B cell (primary cell): ENCODE data around the gene TPRN. TPM values are rescaled to one million over a fixed set of nuclear protein-coding genes. Genes with fewer than 3 reads are reported as not detected.

Experiments used
- ATAC-seq: fragments of 200-7000 bp; cut with Tn5 transposase; one replicate; pipeline ENCODE4 v1.10.0; 2021; ENCODE audit warnings: low read depth, mild to moderate bottlenecking, moderate number of reproducible peaks, moderate library complexity
- CTCF ChIA-PET: fragments of 350-600 bp; sonication (Branson Sonifier 250); formaldehyde crosslinking; loops from one replicate; lab custom pipeline; 2021; ENCODE audit warnings: antibody characterized with exemption, inconsistent platforms; lab: Charles Lee
- POLR2A ChIA-PET: fragments of 350-600 bp; sonication (Branson Sonifier 250); formaldehyde crosslinking; loops from one replicate; lab custom pipeline; 2021; ENCODE audit warnings: antibody characterized with exemption; lab: Charles Lee
- DNase-seq: peaks from one replicate; pipeline ENCODE4 v3.0.0; 2013
- H2AFZ ChIP-seq: 2 replicates; pipeline ENCODE4 v1.6.1; 2012; ENCODE audit warnings: mild to moderate bottlenecking, low read depth, low read length; ENCODE audit not compliant: insufficient read depth, poor library complexity, severe bottlenecking
- H3K27ac ChIP-seq, 2 donors: 1 replicate in 1 of 2; 2 replicates in 1 of 2; pipeline ENCODE4 v1.5.1; 2012 to 2013; ENCODE audit warnings: low read length in 2 of 2, mild to moderate bottlenecking in 2 of 2, moderate library complexity in 1 of 2
- H3K27me3 ChIP-seq, 4 experiments: fragments of 200-600 bp in 1 of 4; sonication (generic) in 1 of 4; replicated peaks in 1 of 4; 1 replicate in 2 of 4; 2 replicates in 2 of 4; pipeline versions ENCODE4 v1.6.1 to v1.7.0; 2013 to 2016; ENCODE audit warnings: low read length in 3 of 4, mild to moderate bottlenecking in 2 of 4, mixed read lengths in 1 of 4, moderate library complexity in 1 of 4; ENCODE audit not compliant: insufficient read depth in 4 of 4, control insufficient read depth in 3 of 4; ENCODE audit errors: control extremely low read depth in 1 of 4
- H3K36me3 ChIP-seq, 2 experiments: replicated peaks in 1 of 2; 1 replicate in 1 of 2; 2 replicates in 1 of 2; pipeline versions ENCODE4 v1.6.1 to v1.7.1; 2013; ENCODE audit warnings: low read length in 1 of 2; ENCODE audit not compliant: insufficient read depth in 2 of 2, control insufficient read depth in 1 of 2; ENCODE audit errors: control extremely low read depth in 1 of 2, extremely low read depth in 1 of 2
- H3K4me1 ChIP-seq, 2 donors: fragments of 200-600 bp in 1 of 2; sonication (generic) in 1 of 2; 1 replicate in 1 of 2; 2 replicates in 1 of 2; pipeline versions ENCODE4 v1.5.1 to v1.6.1; 2013 to 2017; ENCODE audit warnings: low read length in 2 of 2; ENCODE audit not compliant: control insufficient read depth in 2 of 2, insufficient read depth in 2 of 2
- H3K4me2 ChIP-seq: replicated peaks from 2 replicates; pipeline ENCODE3; 2012; ENCODE audit warnings: mild to moderate bottlenecking, low read depth, low read length; ENCODE audit not compliant: poor library complexity, severe bottlenecking
- H3K4me3 ChIP-seq, 5 experiments: fragments of 200-600 bp in 1 of 5; sonication (generic) in 1 of 5; 1 replicate in 3 of 5; 2 replicates in 2 of 5; pipeline versions ENCODE4 v1.5.1 to v1.7.0; 2011 to 2016; ENCODE audit warnings: low read length in 4 of 5, mild to moderate bottlenecking in 4 of 5, low read depth in 2 of 5, control low read depth in 1 of 5, moderate library complexity in 1 of 5; ENCODE audit not compliant: insufficient read depth in 1 of 5; ENCODE audit errors: control extremely low read depth in 1 of 5, extremely low read depth in 1 of 5
- H3K79me2 ChIP-seq: fragments of 200-600 bp; sonication (generic); one replicate; pipeline ENCODE4 v1.6.0; 2016; ENCODE audit warnings: low read length; ENCODE audit not compliant: control insufficient read depth, insufficient read depth
- H3K9ac ChIP-seq: fragments of 200-600 bp; sonication (generic); 2 replicates; pipeline ENCODE4 v1.6.1; 2017; ENCODE audit warnings: mild to moderate bottlenecking, low read length, moderate library complexity
- H3K9me3 ChIP-seq, 3 donors: one replicate each; pipeline versions ENCODE4 v1.6.1 to v1.7.1; 2013; ENCODE audit warnings: low read length in 2 of 3; ENCODE audit not compliant: control insufficient read depth in 2 of 3, insufficient read depth in 1 of 3; ENCODE audit errors: control extremely low read depth in 1 of 3
- H4K20me1 ChIP-seq: 2 replicates; pipeline ENCODE4 v1.6.0; 2012; ENCODE audit warnings: mild to moderate bottlenecking, low read length; ENCODE audit not compliant: insufficient read depth, control insufficient read depth, poor library complexity, severe bottlenecking
- H3K27ac Mint-ChIP-seq: one replicate; pipeline ENCODE4 v1.8.0; 2021; ENCODE audit warnings: mixed read lengths
- H3K27me3 Mint-ChIP-seq: one replicate; pipeline ENCODE4 v1.8.0; 2021; ENCODE audit warnings: mixed read lengths
- H3K4me1 Mint-ChIP-seq: one replicate; pipeline ENCODE4 v1.8.0; 2021; ENCODE audit warnings: mixed read lengths
- H3K4me3 Mint-ChIP-seq: one replicate; pipeline ENCODE4 v1.8.0; 2021; ENCODE audit warnings: mixed read lengths
- H3K9me3 Mint-ChIP-seq: one replicate; pipeline ENCODE4 v1.8.0; 2022; ENCODE audit warnings: mixed read lengths; ENCODE audit not compliant: insufficient read depth
- CTCF ChIP-seq: fragments of 200-600 bp; IDR thresholded peaks from one replicate; pipeline ENCODE4 v1.8.0; 2022; ENCODE audit warnings: antibody characterized with exemption, mild to moderate bottlenecking
- EZH2 ChIP-seq: IDR thresholded peaks from 2 replicates; pipeline ENCODE4 v1.6.1; 2012; ENCODE audit warnings: borderline replicate concordance, low read depth, mild to moderate bottlenecking, moderate library complexity, low read length; ENCODE audit not compliant: insufficient read depth, poor library complexity, severe bottlenecking
- WGBS: methylation state at CpG from one replicate; pipeline ENCODE4 v1.1.5; 2013; ENCODE audit warnings: missing lambda C conversion rate; ENCODE audit not compliant: insufficient coverage; 5-methylcytosine and 5-hydroxymethylcytosine counted together
- intact Hi-C: fragments of 100-400 bp; cut with micrococcal nuclease; formaldehyde crosslinking; loops from one replicate; pipeline ENCODE4 v1.10.0; 2022
- polyA plus RNA-seq: library from polyadenylated mRNA; depleted of rRNA; stranded (reverse); fragments of >200 nt; gene quantifications from 2 replicates; pipeline ENCODE4 v1.2.3, GENCODE V29; 2012
- total RNA-seq, 2 donors: library from RNA; stranded (reverse); fragments of 120-200 nt in 1 of 2; gene quantifications; 1 replicate in 1 of 2; 2 replicates in 1 of 2; pipeline versions ENCODE4 v1.2.3 to v1.2.4, GENCODE V29; 2013 to 2022

TPRN gene
- total and polyA plus RNA-seq, 2 donors (not counting 1 experiment from before 2014, with no cell fraction given), result 5.7 to 16.3 TPM

DNA sequence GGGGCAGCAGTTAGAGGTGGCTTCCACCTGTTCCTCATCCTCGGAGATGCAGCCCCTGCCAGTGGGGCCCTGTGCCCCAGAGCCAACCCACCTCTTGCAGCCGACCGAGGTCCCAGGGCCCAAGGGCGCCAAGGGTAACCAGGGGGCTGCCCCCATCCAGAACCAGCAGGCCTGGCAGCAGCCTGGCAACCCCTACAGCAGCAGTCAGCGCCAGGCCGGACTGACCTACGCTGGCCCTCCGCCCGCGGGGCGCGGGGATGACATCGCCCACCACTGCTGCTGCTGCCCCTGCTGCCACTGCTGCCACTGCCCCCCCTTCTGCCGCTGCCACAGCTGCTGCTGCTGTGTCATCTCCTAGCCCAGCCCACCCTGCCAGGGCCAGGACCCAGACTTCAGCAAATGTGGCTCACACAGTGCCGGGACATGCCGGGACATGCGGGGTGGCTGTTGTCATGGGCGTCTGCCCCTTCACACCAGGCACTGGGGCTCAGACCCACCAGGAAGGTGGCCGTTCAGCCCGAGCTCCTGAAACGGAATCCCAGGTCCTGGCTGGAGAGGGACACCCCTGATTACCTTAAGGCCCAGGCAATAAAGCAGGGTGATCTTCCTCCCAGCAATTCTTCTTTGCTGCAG, 25.3 kb upstream of the TPRN start:
- no peaks in the 10 kb centered on the region for H3K9me3 ChIP-seq
- intact Hi-C loops, result no loop called here
- Mint-ChIP-seq H3K4me1 (peaks cover 15% of the 10 kb centered on the region), H3K4me3 (no peak overlapping the region), H3K9me3 (no peaks in the 10 kb centered on the region), H3K27ac (no peak overlapping the region), H3K27me3 (peaks cover 4% of the 10 kb centered on the region)
- H3K79me2 ChIP-seq, result no peaks in the 10 kb centered on the region
- ATAC-seq, result no peak
- no peak overlapping the region for H3K4me2 ChIP-seq
- H3K4me3 ChIP-seq, result no peak overlapping the region
- H3K4me1 ChIP-seq, result peaks cover 13 to 32% of the 10 kb centered on the region in 2 donors
- no peak overlapping the region for H3K9ac ChIP-seq
- H3K27me3 ChIP-seq, result peaks cover 0 to 35% (median 2%) of the 10 kb centered on the region in 4 experiments
- no peak for DNase-seq
- CTCF ChIA-PET, result interaction anchor here (0.6 to 7.0 kb wide), 10 partner anchors 13 to 197 kb away, joined by 3 to 76 read pairs (median 8); partner anchors contain the start of genes ANAPC2, NELFB, NPDC1 and SSNA1
- no peak overlapping the region for H3K27ac ChIP-seq
- H2AFZ ChIP-seq, result no peak overlapping the region
- POLR2A ChIA-PET, result no interaction called here
- no peaks in the 10 kb centered on the region for H3K36me3 ChIP-seq
- 81% methylated on average over 18 of the region's 21 CpGs for WGBS
- TF ChIP-seq CTCF (no peak), EZH2 (no peak)
- H4K20me1 ChIP-seq, result no peaks in the 10 kb centered on the region
